K562 (cell line): ENCODE measurements around the gene PHF1. TPM values are rescaled to one million over a fixed set of nuclear protein-coding genes. Genes with fewer than 3 reads are reported as not detected.
A peak's percentile ranks its signal among the peaks of the same experiment; 100 is the strongest.

Source experiments
- ASH1L ChIP-seq: fragments of 450-650 bp; IDR thresholded peaks from 2 replicates; pipeline ENCODE4 v1.6.1; 2018; ENCODE audit warnings: borderline replicate concordance, mild to moderate bottlenecking, low read depth; ENCODE audit not compliant: partially characterized antibody
- CBFB ChIP-seq: sonication (generic); formaldehyde crosslinking; IDR thresholded peaks from 2 replicates; pipeline ENCODE4 v1.4.0; 2020; ENCODE audit warnings: mild to moderate bottlenecking, missing genetic modification reagents
- GTF2E2 ChIP-seq: fragments of 200-800 bp; sonication (Bioruptor generic); IDR thresholded peaks from 2 replicates; pipeline ENCODE4 v1.6.1; 2016; ENCODE audit warnings: missing genetic modification characterization, missing compliant biosample characterization
- KLF10 ChIP-seq: fragments of 250-450 bp; sonication (Bioruptor Pico); IDR thresholded peaks from 2 replicates; pipeline ENCODE4 v1.6.1; 2021; ENCODE audit warnings: matching md5 sums
- MAFF ChIP-seq: IDR thresholded peaks from 2 replicates; pipeline ENCODE4 v1.6.1; 2012; ENCODE audit warnings: low read length, improper control_type of control experiment
- POLR3A ChIP-seq: IDR thresholded peaks from 2 replicates; pipeline ENCODE4 v1.6.1; 2011; ENCODE audit warnings: borderline replicate concordance, mild to moderate bottlenecking, moderate library complexity; ENCODE audit not compliant: insufficient read length, insufficient read depth; ENCODE audit errors: extremely low read depth
- PYGO2 ChIP-seq: fragments of 450-650 bp; IDR thresholded peaks from 2 replicates; pipeline ENCODE4 v1.6.1; 2016; ENCODE audit warnings: mild to moderate bottlenecking, missing genetic modification characterization, moderate library complexity, missing compliant biosample characterization
- RAD51 ChIP-seq: fragments of 450-650 bp; IDR thresholded peaks from 2 replicates; pipeline ENCODE4 v1.7.1; 2016; ENCODE audit warnings: low read depth, mild to moderate bottlenecking, borderline replicate concordance
- SMAD1 ChIP-seq: fragments of 150-350 bp; IDR thresholded peaks from 2 replicates; pipeline ENCODE4 v1.6.1; 2014; ENCODE audit warnings: low read length, low read depth; ENCODE audit not compliant: partially characterized antibody
- STAG1 ChIP-seq: sonication (generic); formaldehyde crosslinking; IDR thresholded peaks from 2 replicates; pipeline ENCODE4 v1.5.0; 2020; ENCODE audit warnings: missing genetic modification reagents, borderline replicate concordance
- TGIF2 ChIP-seq: sonication (generic); formaldehyde crosslinking; IDR thresholded peaks from 2 replicates; pipeline ENCODE4 v1.8.1; 2022; ENCODE audit warnings: mild to moderate bottlenecking, missing genetic modification reagents, moderate library complexity
- ZNF174 ChIP-seq: fragments of 250-450 bp; sonication (Bioruptor Pico); IDR thresholded peaks from 2 replicates; pipeline ENCODE4 v1.4.0; 2020; ENCODE audit warnings: mild to moderate bottlenecking
- ZNF41 ChIP-seq: fragments of 250-450 bp; sonication (Bioruptor Pico); conservative IDR thresholded peaks from 2 replicates; pipeline ENCODE4 v1.4.0; 2020; ENCODE audit warnings: mild to moderate bottlenecking
- ZNF79 ChIP-seq: fragments of 250-450 bp; sonication (Bioruptor Pico); IDR thresholded peaks from 2 replicates; pipeline ENCODE4 v1.4.0; 2020; ENCODE audit warnings: low read depth, mild to moderate bottlenecking, moderate library complexity
- polyA plus RNA-seq, 8 experiments: library from polyadenylated mRNA; depleted of rRNA in 4 of 8; stranded (reverse) in 5 of 8; unstranded in 3 of 8; fragments of >200 nt; fragmentation: Nextera tagmentation in 2 of 8; fragmentation: Illumina TruSeq in 1 of 8; extraction: Ambion mirVana in 2 of 8; extraction: Trizol in 1 of 8; gene quantifications; 2 replicates each; pipeline versions ENCODE4 v1.2.1 to v1.2.3, GENCODE V29; 2011 to 2014; ENCODE audit warnings: inconsistent platforms in 1 of 8, missing spikeins in 1 of 8
- total RNA-seq, 7 experiments: library from RNA; depleted of rRNA in 6 of 7; stranded (reverse); fragments of >200 nt in 6 of 7; fragmentation: Illumina TruSeq in 2 of 7; extraction: Trizol in 2 of 7; gene quantifications; 2 replicates each; pipeline versions ENCODE4 v1.2.1 to v1.2.3, GENCODE V29; 2011 to 2021; ENCODE audit warnings: low replicate concordance in 1 of 7
- TF ChIP-seq, protein P1 (sequence below), 2 experiments: fragments of 450-650 bp; IDR thresholded peaks; 2 replicates each; pipeline ENCODE4 v1.6.1; 2016; ENCODE audit warnings: mild to moderate bottlenecking in 2 of 2, borderline replicate concordance in 1 of 2, low read depth in 1 of 2, moderate library complexity in 1 of 2
- TF ChIP-seq, protein P2 (sequence below): fragments of 250-450 bp; sonication (Bioruptor Pico); IDR thresholded peaks from 2 replicates; pipeline ENCODE4 v1.4.0; 2020; ENCODE audit warnings: mild to moderate bottlenecking, moderate library complexity

PHF1 gene
- total and polyA plus RNA-seq, 9 of the 15 experiments (the other 6 are each of a cell fraction or from before 2014, with no cell fraction given): 3.7 to 64.2 (median 33.7) TPM

DNA sequence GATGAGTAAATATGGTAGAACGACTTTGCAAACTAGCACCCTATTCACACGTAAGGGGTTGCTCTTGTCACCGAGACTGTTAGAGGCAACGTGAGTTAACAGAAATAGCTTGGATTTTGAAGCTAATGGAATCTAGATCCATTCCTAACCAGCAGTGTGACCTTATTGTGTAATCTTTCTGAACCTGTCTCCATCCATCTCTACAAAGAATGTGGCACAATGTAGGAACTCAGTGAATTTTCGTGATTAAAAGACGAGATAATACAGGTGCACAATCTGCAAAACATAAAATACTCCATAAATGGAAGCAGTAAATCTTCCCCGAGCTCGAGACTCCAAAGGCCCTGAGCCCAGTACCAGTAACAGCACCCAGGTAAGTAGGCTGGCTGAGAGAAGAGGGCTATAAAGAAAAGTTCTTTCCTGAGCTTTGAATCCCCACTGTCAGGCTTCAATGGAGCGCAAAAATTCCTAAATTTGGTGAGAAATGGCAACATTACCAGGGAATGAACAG is 20.0 kb upstream of the PHF1 start (continued):
- TF ChIP-seq, protein P1, sequence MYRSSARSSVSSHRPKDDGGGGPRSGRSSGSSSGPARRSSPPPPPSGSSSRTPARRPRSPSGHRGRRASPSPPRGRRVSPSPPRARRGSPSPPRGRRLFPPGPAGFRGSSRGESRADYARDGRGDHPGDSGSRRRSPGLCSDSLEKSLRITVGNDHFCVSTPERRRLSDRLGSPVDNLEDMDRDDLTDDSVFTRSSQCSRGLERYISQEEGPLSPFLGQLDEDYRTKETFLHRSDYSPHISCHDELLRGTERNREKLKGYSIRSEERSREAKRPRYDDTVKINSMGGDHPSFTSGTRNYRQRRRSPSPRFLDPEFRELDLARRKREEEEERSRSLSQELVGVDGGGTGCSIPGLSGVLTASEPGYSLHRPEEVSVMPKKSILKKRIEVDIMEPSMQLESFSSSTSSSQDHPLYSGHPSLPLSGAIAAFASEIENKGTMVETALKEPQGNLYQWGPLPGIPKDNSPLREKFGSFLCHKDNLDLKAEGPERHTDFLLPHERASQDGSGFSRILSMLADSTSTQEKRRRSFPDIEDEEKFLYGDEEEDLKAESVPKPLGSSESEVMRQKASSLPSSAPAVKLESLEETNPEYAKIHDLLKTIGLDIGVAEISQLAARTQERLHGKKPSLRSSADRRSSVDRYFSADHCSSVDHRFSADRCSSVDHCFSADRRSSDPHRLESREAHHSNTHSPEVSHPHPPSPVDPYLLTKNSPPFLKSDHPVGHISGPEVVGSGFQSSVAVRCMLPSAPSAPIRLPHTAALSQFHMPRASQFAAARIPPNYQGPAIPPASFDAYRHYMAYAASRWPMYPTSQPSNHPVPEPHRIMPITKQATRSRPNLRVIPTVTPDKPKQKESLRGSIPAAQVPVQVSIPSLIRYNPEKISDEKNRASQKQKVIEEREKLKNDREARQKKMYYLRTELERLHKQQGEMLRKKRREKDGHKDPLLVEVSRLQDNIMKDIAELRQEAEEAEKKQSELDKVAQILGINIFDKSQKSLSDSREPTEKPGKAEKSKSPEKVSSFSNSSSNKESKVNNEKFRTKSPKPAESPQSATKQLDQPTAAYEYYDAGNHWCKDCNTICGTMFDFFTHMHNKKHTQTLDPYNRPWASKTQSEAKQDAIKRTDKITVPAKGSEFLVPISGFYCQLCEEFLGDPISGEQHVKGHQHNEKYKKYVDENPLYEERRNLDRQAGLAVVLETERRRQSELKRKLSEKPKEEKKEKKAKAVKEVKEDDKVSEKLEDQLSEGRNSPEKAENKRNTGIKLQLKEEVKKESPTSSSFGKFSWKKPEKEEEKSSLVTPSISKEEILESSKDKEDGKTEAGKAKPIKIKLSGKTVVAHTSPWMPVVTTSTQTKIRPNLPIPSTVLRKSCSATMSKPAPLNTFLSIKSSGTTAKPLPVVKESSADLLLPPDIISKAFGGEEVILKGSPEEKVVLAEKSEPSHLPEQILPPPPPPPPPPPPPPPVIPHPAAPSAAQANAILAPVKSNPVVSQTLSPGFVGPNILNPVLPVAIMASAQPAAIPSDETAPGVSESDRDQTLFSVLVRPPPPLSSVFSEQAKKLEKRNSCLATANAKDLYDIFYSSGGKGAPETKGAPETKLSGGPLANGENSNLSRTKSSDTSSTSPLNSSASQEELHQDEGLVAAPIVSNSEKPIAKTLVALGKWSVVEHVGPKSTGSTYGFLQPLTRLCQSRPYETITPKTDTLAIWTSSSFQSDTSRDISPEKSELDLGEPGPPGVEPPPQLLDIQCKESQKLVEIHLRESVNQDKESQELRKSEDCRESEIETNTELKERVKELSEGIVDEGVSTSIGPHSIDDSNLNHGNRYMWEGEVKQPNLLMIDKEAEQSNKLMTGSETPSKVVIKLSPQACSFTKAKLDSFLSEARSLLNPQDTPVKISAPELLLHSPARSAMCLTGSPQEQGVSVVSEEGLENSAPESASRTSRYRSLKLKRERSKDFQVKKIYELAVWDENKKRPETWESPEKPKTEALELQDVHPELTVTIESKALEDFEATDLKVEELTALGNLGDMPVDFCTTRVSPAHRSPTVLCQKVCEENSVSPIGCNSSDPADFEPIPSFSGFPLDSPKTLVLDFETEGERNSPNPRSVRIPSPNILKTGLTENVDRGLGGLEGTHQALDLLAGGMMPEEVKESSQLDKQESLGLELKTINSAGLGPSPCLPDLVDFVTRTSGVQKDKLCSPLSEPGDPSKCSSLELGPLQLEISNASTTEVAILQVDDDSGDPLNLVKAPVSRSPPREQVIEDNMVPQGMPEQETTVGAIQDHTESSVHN (IDR thresholded peaks at IDR 0.05; ENCODE audit: borderline replicate concordance in 1 of 2, low read depth in 1 of 2): no peak; a peak in 1 of 4 replicates
- TF ChIP-seq SMAD1 (no peak), KLF10 (CRISPR knock-in tag) (no peak), PYGO2 (tag) (no peak; the same call in 1 of the 2 replicates), ZNF174 (CRISPR knock-in tag) (no peak), GTF2E2 (no peak; the same call in 1 of the 2 replicates), CBFB (CRISPR knock-in tag) (no peak), MAFF (0 out of 2 replicates have a peak, but pooled peaks have one; percentile 1), ZNF79 (CRISPR knock-in tag) (0 out of 2 replicates have a peak, but pooled peaks have one; percentile 5), ZNF41 (CRISPR knock-in tag) (no peak), ASH1L (no peak), STAG1 (CRISPR knock-in tag) (no peak), POLR3A (no peak), TGIF2 (no peak), RAD51 (peak; percentile 57; the same call in 1 of the 2 replicates)
- TF ChIP-seq, protein P2, sequence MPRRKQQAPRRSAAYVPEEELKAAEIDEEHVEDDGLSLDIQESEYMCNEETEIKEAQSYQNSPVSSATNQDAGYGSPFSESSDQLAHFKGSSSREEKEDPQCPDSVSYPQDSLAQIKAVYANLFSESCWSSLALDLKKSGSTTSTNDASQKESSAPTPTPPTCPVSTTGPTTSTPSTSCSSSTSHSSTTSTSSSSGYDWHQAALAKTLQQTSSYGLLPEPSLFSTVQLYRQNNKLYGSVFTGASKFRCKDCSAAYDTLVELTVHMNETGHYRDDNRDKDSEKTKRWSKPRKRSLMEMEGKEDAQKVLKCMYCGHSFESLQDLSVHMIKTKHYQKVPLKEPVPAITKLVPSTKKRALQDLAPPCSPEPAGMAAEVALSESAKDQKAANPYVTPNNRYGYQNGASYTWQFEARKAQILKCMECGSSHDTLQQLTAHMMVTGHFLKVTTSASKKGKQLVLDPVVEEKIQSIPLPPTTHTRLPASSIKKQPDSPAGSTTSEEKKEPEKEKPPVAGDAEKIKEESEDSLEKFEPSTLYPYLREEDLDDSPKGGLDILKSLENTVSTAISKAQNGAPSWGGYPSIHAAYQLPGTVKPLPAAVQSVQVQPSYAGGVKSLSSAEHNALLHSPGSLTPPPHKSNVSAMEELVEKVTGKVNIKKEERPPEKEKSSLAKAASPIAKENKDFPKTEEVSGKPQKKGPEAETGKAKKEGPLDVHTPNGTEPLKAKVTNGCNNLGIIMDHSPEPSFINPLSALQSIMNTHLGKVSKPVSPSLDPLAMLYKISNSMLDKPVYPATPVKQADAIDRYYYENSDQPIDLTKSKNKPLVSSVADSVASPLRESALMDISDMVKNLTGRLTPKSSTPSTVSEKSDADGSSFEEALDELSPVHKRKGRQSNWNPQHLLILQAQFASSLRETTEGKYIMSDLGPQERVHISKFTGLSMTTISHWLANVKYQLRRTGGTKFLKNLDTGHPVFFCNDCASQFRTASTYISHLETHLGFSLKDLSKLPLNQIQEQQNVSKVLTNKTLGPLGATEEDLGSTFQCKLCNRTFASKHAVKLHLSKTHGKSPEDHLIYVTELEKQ: 0 out of 2 replicates have a peak, but pooled peaks have one; percentile 51
